NCI-H460 (cell line): ENCODE data around the gene DNAH5. TPM values are rescaled to one million over a fixed set of nuclear protein-coding genes. Genes with fewer than 3 reads are reported as not detected.

Experiments
- DNase-seq: peaks from one replicate; pipeline ENCODE4 v3.0.0-alpha.2; 2016; ENCODE audit warnings: low read depth; ENCODE audit errors: extremely low read depth
- total RNA-seq: library from RNA; depleted of rRNA; stranded (reverse); fragments of >200 nt; shearing (Covaris generic); gene quantifications from 2 replicates; pipeline ENCODE4 v1.2.3, GENCODE V29; 2014

Gene DNAH5
- total RNA-seq, 1 experiment from 2014 or later = 0.82 TPM

DNA sequence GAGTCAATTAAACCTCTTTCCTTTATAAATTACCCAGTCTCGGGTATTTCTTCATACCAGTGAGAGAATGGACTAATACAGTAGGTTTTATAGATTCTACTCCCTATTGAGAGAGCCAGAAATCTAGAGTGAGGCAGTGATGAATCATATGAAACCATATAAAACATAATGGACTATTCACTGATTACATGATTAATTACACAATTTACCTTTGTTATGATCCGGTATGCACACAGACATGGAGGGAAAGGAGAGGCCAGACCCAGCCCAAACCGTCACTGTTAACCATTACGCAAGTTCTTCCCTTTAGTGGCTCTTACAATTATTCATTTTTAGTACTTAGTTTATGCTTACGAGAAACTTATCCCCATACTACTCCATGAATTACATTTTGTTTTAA lies 205.0 kb downstream of the DNAH5 start:
- DNase-seq = no peak

- no peak for DNase-seq
Measured at GRCh38 chr5:13735691-13736090, 208.8 kb downstream of the DNAH5 start.

DNA sequence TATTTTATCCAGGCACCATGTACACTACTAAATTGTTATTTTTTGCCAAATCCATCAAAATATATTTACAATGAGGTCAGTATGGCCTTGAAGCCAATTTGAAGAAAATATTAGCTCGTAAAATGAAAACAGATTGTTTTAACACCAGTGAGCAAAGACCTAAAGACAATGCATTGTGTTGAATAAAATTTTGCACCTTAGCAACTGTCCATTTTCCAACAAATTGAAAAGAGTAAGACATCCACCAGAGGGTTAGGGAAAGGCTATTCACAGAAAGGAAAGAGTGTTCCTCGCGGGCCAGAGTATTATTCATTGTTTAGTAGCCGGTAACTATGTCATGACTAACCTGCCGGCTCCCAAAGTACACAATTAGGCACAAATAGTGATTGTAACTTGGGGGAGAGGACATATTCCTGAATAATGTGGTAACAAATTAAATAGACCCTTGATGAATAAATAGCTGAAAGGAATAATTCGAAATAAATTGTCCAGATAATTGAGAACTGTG lies 213.3 kb downstream of the DNAH5 start:
- no peak for DNase-seq

GRCh38 chr5:13708906-13709305 lies 235.6 kb downstream of the DNAH5 start:
- DNase-seq = no peak

GRCh38 chr5:13708432-13708831 lies 236.1 kb downstream of the DNAH5 start:
- DNase-seq = no peak

- no peak for DNase-seq
Measured at GRCh38 chr5:13704396-13704795, 240.1 kb downstream of the DNAH5 start.

- no peak for DNase-seq
Measured at GRCh38 chr5:13700626-13701025, 243.9 kb downstream of the DNAH5 start.

DNA sequence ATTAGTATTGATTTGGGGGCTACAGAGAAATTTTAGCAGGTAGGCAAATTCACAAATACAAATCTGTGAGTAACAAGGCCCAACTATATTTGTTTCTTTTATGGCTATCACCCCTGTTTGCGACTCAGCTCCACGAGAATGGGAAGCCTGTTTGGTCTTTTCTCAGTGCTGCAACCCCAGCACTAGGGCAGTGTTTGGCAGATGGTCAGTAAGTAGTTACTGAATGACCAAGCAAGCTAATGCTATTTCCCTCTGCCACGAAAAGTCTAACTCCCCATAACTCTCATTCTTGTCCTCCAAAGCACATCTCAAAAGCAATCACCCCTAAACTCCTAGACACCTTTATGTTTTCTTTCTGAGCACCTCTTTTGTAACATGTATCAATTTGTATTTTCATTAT lies 245.6 kb downstream of the DNAH5 start:
- DNase-seq = no peak

DNA sequence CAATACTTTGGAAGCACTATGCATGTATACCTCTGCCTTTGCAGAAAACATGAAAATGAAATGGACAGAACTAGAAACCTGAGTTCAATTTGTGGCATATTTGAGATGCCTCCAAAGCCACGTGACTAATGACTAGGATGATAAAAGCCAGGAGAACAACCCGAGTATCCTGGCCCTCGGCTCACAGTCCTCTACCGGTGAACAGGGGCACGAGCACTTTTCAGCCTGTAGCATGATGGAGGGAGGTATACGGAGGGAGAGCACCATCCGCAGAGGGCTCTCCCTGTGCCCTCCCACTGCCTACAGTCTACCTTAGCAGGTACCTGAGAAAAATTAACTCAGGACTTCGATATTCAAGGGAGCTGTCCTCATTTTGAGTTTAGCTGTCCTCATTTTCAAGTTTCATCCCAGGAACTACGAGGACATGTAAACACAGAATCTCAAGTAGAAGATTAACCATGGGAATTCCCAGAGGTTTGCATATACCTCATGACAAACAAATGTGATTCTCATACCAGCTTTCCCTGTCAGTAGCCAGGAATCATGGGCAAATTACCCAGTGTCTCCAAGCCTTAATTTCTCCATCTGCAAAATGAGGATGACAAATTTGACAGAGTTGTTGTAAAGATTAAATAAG lies 249.3 kb downstream of the DNAH5 start:
- DNase-seq = no peak

DNA sequence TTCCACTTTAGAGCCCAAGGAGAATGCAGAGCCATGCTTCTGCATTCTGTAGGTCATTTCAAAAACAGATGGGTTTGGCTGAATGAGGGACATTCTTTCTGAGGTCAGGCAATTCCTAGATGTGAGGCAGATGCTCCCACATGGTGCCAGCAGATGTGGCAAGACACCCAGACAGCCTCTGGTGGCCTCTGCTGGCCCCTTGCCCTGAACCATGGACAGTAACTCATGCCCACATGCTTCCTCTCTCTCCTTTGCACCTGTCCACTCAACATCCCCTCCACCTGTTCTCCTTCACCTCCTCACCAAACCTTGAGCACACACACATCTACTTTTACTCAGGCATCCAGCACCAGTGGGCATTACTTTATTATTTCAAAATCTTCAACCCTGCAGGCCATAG lies 252.3 kb downstream of the DNAH5 start:
- DNase-seq = no peak

DNA sequence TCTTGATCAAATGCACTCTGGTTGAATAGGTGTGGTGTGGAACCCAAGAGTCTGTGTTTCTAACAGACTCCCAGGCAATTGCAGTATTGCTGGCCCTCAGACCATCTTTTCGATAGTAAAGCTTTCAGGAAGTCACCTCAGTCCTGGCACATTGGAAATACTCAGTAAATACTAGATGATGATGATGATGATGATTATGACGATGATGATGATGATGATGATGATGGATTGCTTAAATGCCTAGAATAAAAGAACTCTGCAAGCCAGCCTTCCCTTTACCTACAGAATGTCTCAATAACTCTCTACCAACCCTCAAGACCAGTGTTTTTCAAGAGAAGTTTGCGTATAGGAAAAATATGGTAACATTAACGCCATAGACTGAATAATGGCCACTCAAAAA lies 268.0 kb downstream of the DNAH5 start:
- DNase-seq = no peak

GRCh38 chr5:13674391-13674790 lies 270.1 kb downstream of the DNAH5 start:
- no peak for DNase-seq

DNA sequence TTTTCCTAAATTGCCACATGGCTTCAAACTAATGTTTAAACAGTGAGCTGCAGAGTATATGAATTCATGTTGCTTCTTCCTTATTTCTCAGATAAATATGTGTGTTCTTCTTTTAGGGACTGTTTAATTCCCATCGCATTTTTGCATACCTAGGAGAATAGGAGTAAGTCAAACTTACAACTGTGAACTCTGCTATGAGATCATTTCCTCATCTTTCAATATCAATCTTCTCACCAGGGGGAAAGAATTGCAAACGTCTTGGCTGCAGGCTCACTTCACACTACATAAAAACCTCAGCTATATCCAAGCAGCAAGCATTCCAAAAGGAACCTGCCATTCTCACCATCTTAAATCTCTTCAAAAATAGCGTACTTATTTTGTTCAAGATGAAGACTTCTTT lies 271.0 kb downstream of the DNAH5 start:
- DNase-seq = no peak

DNA sequence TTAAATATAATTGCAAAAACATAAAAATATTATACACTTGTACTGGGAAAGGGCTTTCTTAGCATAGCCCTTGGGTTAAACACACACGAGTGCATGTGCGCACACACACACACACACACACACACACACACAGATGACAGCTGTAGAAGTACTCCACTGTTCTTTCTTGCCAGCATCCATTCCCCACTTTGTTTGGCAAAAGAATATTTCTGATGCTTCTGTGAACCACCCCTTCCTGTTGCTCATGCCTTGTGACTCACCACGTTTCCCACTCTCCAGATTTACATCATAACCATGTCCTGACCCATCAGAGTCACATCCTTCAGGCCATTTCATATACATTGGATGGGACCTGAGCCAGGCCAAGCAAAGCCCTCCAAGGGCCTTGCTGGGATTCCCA lies 280.1 kb downstream of the DNAH5 start:
- peak; percentile 77 for DNase-seq

DNA sequence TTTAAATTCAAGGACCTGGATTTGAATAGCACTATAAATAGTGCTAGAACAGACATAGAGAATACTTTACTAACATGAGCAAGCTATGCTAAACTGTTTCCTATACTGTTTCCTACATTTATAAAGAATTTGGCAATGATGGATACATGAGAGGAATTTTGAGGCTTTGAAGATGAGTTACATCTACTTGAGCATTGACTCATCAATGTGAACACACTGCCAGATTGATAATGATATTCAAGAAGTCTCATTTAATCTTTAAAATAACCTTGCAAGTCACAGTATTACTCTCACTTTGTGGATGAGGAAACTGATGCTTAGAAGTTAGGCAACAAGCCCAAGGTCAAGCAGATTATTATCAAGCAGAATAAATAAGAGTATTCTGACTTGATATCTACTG lies 281.9 kb downstream of the DNAH5 start:
- DNase-seq = peak; percentile 3

GRCh38 chr5:13661272-13661671 lies 283.2 kb downstream of the DNAH5 start:
- DNase-seq = no peak

GRCh38 chr5:13660072-13660471 lies 284.4 kb downstream of the DNAH5 start:
- peak; percentile 22 for DNase-seq

- no peak for DNase-seq
Measured at GRCh38 chr5:13659391-13659790, 285.1 kb downstream of the DNAH5 start.

DNA sequence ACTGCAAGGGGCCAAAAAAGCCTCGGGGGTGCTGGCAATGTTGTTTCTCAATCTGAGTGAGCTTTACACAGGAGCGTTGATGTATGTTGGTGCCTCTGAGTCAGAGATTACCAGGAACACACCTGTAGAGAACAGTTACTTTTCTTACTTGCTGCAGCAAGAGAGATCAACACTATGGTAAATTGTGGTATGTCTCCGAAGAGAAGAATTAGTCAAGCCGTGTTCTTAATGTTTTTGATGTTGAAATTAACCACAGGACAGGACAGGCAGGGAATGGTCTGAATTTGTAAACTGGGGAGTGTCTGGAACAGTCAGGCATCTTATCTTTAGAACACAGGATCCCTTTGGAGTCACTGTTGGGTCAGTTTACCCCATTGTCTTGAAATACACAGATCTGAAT lies 285.7 kb downstream of the DNAH5 start:
- no peak for DNase-seq

- DNase-seq = no peak
Measured at GRCh38 chr5:13658152-13658551, 286.3 kb downstream of the DNAH5 start.

GRCh38 chr5:13653709-13654108 lies 290.8 kb downstream of the DNAH5 start:
- DNase-seq = no peak

GRCh38 chr5:13649656-13650055 lies 294.8 kb downstream of the DNAH5 start:
- DNase-seq = no peak

DNA sequence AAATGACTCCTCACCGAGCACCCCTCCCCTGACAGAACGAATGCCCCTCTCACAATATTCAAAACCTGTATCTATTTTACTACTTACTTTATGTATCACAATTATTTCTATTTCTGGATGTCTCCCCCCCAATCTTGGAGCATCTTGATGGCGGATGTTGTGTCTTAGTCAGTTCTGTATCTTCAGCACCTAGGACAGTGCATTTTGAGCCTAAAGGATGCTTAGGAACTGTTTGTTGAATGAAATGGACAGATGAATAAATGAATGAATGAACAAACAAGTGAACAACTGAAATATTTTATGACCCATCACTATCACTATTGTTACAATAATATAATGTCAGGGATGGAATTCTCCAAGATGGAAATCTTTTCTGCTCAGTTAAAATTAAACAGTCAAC lies 295.7 kb downstream of the DNAH5 start:
- peak; percentile 6 for DNase-seq
